Measurements from ENCODE around the gene WTIP. TPM values are rescaled to one million over a fixed set of nuclear protein-coding genes. Genes with fewer than 3 reads are reported as not detected.

Gene WTIP
- total RNA-seq, 1 experiment from 2014 or later = 73.6 TPM

- intact Hi-C loops (cut with micrococcal nuclease; ENCODE audit: unreplicated experiment) = no loop called here
- DNase-seq (ENCODE audit: low read depth, low spot score) = no peak
These were observed 59.4 kb downstream of the WTIP start for GRCh38 chr19:34540811-34541557.

GRCh38 chr19:34549833-34550232, 68.3 kb downstream of the WTIP start:
- peaks cover 12% of the 10 kb centered on the region; the same call in 1 of the 2 replicates for H3K9me3 ChIP-seq (ENCODE audit: control insufficient read depth, insufficient read depth, low read depth, low read length)
- intact Hi-C loops (cut with micrococcal nuclease; ENCODE audit: unreplicated experiment) = no loop called here
- ChIA-PET POLR2A (no interaction called here), CTCF (no interaction called here)
- H3K36me3 ChIP-seq (ENCODE audit: control insufficient read depth, insufficient read depth, low read length) = no peaks in the 10 kb centered on the region
- in situ Hi-C loops (cut with HindIII; ENCODE audit: low pct_unique_long_range_greater_than_20kb, low sequenced_read_pairs) = no loop called here
- ATAC-seq (no peak), DNase-seq (ENCODE audit: low read depth, low spot score) (no peak)
- no peaks in the 10 kb centered on the region for H3K4me1 ChIP-seq (ENCODE audit: control insufficient read depth, insufficient read depth, low read length)
- TF ChIP-seq SIN3A (IDR thresholded peaks at IDR 0.05; ENCODE audit: borderline replicate concordance, insufficient read depth, low read depth, low read length) (no peak), POLR2AphosphoS5 (IDR thresholded peaks at IDR 0.05; ENCODE audit: low read depth, low read length) (no peak)
- BruUV-seq (replicated peaks) = no TSS peak
- H3K27ac ChIP-seq (ENCODE audit: low read length) = no peak overlapping the region
- peaks cover 16% of the 10 kb centered on the region for H3K27me3 ChIP-seq (ENCODE audit: control insufficient read depth, insufficient read depth, low read length)
- no peak overlapping the region for H3K4me3 ChIP-seq (ENCODE audit: low read depth in 2 of 2, low read length in 2 of 2)

More at GRCh38 chr19:34540811-34541557, 59.4 kb downstream of the WTIP start:
- H3K27me3 ChIP-seq (ENCODE audit: control insufficient read depth, insufficient read depth, low read length) = peaks cover 5% of the 10 kb centered on the region; the same call in 1 of the 2 replicates
- no TSS peak for BruUV-seq (replicated peaks)
- H3K9me3 ChIP-seq (ENCODE audit: control insufficient read depth, insufficient read depth, low read depth, low read length) = peaks cover 24% of the 10 kb centered on the region
- H3K4me3 ChIP-seq (ENCODE audit: low read depth in 2 of 2, low read length in 2 of 2) = no peak overlapping the region
- no peaks in the 10 kb centered on the region for H3K4me1 ChIP-seq (ENCODE audit: control insufficient read depth, insufficient read depth, low read length)
- no peak overlapping the region for H3K27ac ChIP-seq (ENCODE audit: low read length)
- ChIA-PET POLR2A (no interaction called here), CTCF (no interaction called here)
- in situ Hi-C loops (cut with HindIII; ENCODE audit: low pct_unique_long_range_greater_than_20kb, low sequenced_read_pairs) = no loop called here
- no peak for TF ChIP-seq POLR2AphosphoS5 (IDR thresholded peaks at IDR 0.05; ENCODE audit: low read depth, low read length)
- TF ChIP-seq SIN3A (IDR thresholded peaks at IDR 0.05; ENCODE audit: borderline replicate concordance, insufficient read depth, low read depth, low read length) = no peak
- TF ChIP-seq REST (IDR thresholded peaks at IDR 0.05; ENCODE audit: insufficient read depth in 1 of 2, low read depth in 2 of 2, low read length in 1 of 2) = no peak
- TF ChIP-seq TCF7L2 (IDR thresholded peaks at IDR 0.05; ENCODE audit: low read depth, low read length) = no peak
- no peak for TF ChIP-seq CTCF (IDR thresholded peaks at IDR 0.05)
- H3K36me3 ChIP-seq (ENCODE audit: control insufficient read depth, insufficient read depth, low read length) = no peaks in the 10 kb centered on the region
- ATAC-seq = no peak

GRCh38 chr19:34555447-34555846, 73.9 kb downstream of the WTIP start:
- Histone ChIP-seq H3K4me3 (ENCODE audit: low read depth in 2 of 2, low read length in 2 of 2) (no peak overlapping the region), H3K27ac (ENCODE audit: low read length) (no peak overlapping the region), H3K9me3 (ENCODE audit: control insufficient read depth, insufficient read depth, low read depth, low read length) (0 out of 2 replicates have a peak, but pooled peaks cover under 1% of the 10 kb centered on the region), H3K4me1 (ENCODE audit: control insufficient read depth, insufficient read depth, low read length) (no peaks in the 10 kb centered on the region), H3K36me3 (ENCODE audit: control insufficient read depth, insufficient read depth, low read length) (no peaks in the 10 kb centered on the region), H3K27me3 (ENCODE audit: control insufficient read depth, insufficient read depth, low read length) (peaks cover 19% of the 10 kb centered on the region)
- ATAC-seq = peak; percentile 89
- POLR2A ChIA-PET = no interaction called here
- in situ Hi-C loops (cut with HindIII; ENCODE audit: low pct_unique_long_range_greater_than_20kb, low sequenced_read_pairs) (no loop called here), intact Hi-C loops (cut with micrococcal nuclease; ENCODE audit: unreplicated experiment) (loop anchor here (2.0 kb wide), 1 partner anchor 49 kb away; no protein-coding TSS in a partner anchor)
- no peak for DNase-seq (ENCODE audit: low read depth, low spot score)
- TF ChIP-seq TCF7L2 (IDR thresholded peaks at IDR 0.05; ENCODE audit: low read depth, low read length) (peak; percentile 46; the same call in 1 of the 2 replicates), REST (IDR thresholded peaks at IDR 0.05; ENCODE audit: insufficient read depth in 1 of 2, low read depth in 2 of 2, low read length in 1 of 2) (no peak), SIN3A (IDR thresholded peaks at IDR 0.05; ENCODE audit: borderline replicate concordance, insufficient read depth, low read depth, low read length) (no peak), CTCF (IDR thresholded peaks at IDR 0.05) (peak; percentile 83)
- no TSS peak for BruUV-seq (replicated peaks)
- CTCF ChIA-PET = no interaction called here
